Naive thymus-derived CD8-positive, alpha-beta T cell (primary cell): ENCODE measurements around the gene TPSB2. TPM values are rescaled to one million over a fixed set of nuclear protein-coding genes. Genes with fewer than 3 reads are reported as not detected.
"Not testable (repeated sequence)": the region's sequence is repeated elsewhere in the genome, so short reads cannot be mapped to it uniquely, and the experiment has no call there.

Experiments used
- ATAC-seq, 2 donors: fragments of 150-1000 bp; cut with Tn5 transposase in 1 of 2; sonication (Bioruptor Pico), chemical (Tn5 transposase) in 1 of 2; 1 replicate in 1 of 2; 2 replicates in 1 of 2; pipeline ENCODE4 v1.10.0; 2021; ENCODE audit warnings: mild to moderate bottlenecking in 2 of 2, moderate library complexity in 2 of 2
- POLR2A ChIA-PET: fragments of 350-600 bp; sonication (Branson Sonifier 250); formaldehyde crosslinking; loops from one replicate; lab custom pipeline; 2021; ENCODE audit warnings: antibody characterized with exemption; lab: Charles Lee
- DNase-seq, 10 donors: peaks; one replicate each; pipeline versions ENCODE4 v3.0.0 to v3.0.0-alpha.2; 2020 to 2022
- H3K27ac Mint-ChIP-seq, 10 donors: one replicate each; pipeline ENCODE4 v1.8.0; 2020 to 2022; ENCODE audit warnings: mild to moderate bottlenecking in 10 of 10, mixed read lengths in 10 of 10, moderate library complexity in 4 of 10, inconsistent platforms in 1 of 10
- H3K27me3 Mint-ChIP-seq, 5 donors: one replicate each; pipeline ENCODE4 v1.8.0; 2021 to 2022; ENCODE audit warnings: mixed read lengths in 5 of 5
- H3K36me3 Mint-ChIP-seq, 3 donors: one replicate each; pipeline ENCODE4 v1.8.0; 2020 to 2022; ENCODE audit warnings: mixed read lengths in 3 of 3, mild to moderate bottlenecking in 2 of 3, inconsistent platforms in 1 of 3
- H3K4me1 Mint-ChIP-seq, 4 donors: one replicate each; pipeline ENCODE4 v1.8.0; 2021 to 2022; ENCODE audit warnings: mixed read lengths in 4 of 4
- H3K4me3 Mint-ChIP-seq, 10 donors: one replicate each; pipeline ENCODE4 v1.8.0; 2020 to 2022; ENCODE audit warnings: mild to moderate bottlenecking in 10 of 10, mixed read lengths in 10 of 10, moderate library complexity in 6 of 10, inconsistent platforms in 1 of 10
- H3K9me3 Mint-ChIP-seq, 9 donors: one replicate each; pipeline ENCODE4 v1.8.0; 2020 to 2022; ENCODE audit warnings: mixed read lengths in 9 of 9, mild to moderate bottlenecking in 3 of 9, inconsistent platforms in 1 of 9, moderate library complexity in 1 of 9
- polyA plus RNA-seq, 3 donors: library from polyadenylated mRNA; unstranded; fragments of 300-500 nt; fragmentation: Illumina TruSeq; gene quantifications; one replicate each; pipeline ENCODE4 v1.2.3, GENCODE V29; 2021
- total RNA-seq, 8 experiments: library from RNA in 2 of 8; stranded (reverse) in 2 of 8; gene quantifications; one replicate each; pipeline ENCODE4 v1.2.3 and lab custom pipeline; 2021 to 2026

TPSB2 gene
- total and polyA plus RNA-seq, 5 experiments from 2014 or later: not detected

DNA sequence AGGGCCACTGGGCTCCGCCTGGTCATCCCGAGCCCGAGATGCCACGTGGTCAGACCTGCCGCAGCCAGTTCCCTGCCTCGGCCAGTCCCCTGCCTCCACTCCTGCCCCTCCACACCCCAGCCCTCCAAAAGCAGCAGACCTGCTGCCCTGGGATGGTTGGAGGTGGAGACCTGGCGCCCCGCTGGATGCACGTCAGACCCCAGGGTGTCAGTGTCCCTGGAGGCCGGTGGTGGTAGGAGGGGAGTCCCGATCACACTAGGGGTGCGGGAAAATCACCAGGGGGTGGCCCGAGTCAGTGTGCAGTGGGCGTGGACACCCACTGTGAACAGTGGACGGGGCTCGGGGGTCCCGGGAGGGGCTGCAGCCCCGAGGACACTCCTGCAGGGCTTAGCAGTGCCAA lies 31.8 kb downstream of the TPSB2 start:
- DNase-seq (no peak), ATAC-seq (no peak)
- Mint-ChIP-seq H3K36me3 (no peaks in the 10 kb centered on the region), H3K4me1 (peaks cover 0 to 16% (median 2%) of the 10 kb centered on the region in 4 donors), H3K9me3 (no peaks in the 10 kb centered on the region), H3K4me3 (no peak overlapping the region), H3K27ac (no peak overlapping the region), H3K27me3 (no peaks in the 10 kb centered on the region)
- POLR2A ChIA-PET: no interaction called here

GRCh38 chr16:1197237-1197866 lies 32.6 kb downstream of the TPSB2 start:
- ATAC-seq (no peak), DNase-seq (no peak)
- Mint-ChIP-seq H3K27me3 (peaks cover 0 to 1% (median 0%) of the 10 kb centered on the region in 5 donors), H3K4me3 (no peak overlapping the region), H3K36me3 (no peaks in the 10 kb centered on the region), H3K9me3 (no peaks in the 10 kb centered on the region), H3K4me1 (peaks cover 0 to 16% (median 2%) of the 10 kb centered on the region in 4 donors), H3K27ac (peak overlapping the region in 1 of 10 donors; percentile 47)
- POLR2A ChIA-PET: no interaction called here

DNA sequence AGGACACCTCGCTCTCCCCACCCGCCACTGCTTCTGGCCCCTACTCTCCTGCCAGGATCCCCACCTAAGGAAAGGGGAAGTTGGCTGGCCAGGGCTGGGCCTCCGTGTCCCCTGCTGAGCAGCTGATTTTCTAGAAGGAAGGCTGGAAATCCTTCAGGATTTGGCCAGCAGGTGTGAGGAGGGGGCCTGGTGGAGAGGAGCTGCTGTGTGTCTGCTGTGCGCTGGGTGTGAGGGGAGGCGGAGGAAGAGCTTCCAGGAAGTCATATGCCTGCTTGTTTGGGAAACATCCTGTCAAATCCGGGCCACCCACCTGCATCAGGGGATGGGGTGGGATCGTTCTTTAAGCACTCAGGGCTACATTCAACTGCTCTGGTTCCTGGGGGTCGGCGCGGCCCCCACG lies 33.5 kb downstream of the TPSB2 start:
- H3K27me3 Mint-ChIP-seq: peaks cover 0 to 1% (median 0%) of the 10 kb centered on the region in 5 donors
- POLR2A ChIA-PET: interaction anchor here (0.6 kb wide), 1 partner anchor 46 kb away, joined by 3 read pairs; no protein-coding TSS in a partner anchor
- peaks cover 0 to 16% (median 2%) of the 10 kb centered on the region in 4 donors for H3K4me1 Mint-ChIP-seq
- H3K36me3 Mint-ChIP-seq: no peaks in the 10 kb centered on the region
- H3K9me3 Mint-ChIP-seq: no peaks in the 10 kb centered on the region
- DNase-seq: no peak
- ATAC-seq: no peak
- no peak overlapping the region for H3K4me3 Mint-ChIP-seq
- H3K27ac Mint-ChIP-seq: peak overlapping the region in 1 of 10 donors; percentile 14

DNA sequence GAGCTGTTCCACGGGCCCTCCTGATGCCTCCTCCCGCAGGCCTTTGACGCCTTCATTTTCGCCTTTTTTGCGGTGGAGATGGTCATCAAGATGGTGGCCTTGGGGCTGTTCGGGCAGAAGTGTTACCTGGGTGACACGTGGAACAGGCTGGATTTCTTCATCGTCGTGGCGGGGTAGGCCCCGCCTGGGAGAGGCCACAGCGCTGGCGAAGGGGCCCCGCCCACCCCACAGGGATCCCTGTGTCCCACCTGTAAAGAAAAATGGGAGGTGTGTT lies 34.7 kb downstream of the TPSB2 start:
- H3K4me3 Mint-ChIP-seq: no peak overlapping the region
- peaks cover 0 to 1% (median 0%) of the 10 kb centered on the region in 5 donors for H3K27me3 Mint-ChIP-seq
- no peaks in the 10 kb centered on the region for H3K9me3 Mint-ChIP-seq
- H3K36me3 Mint-ChIP-seq: no peaks in the 10 kb centered on the region
- DNase-seq (no peak), ATAC-seq (no peak)
- POLR2A ChIA-PET: no interaction called here
- no peak overlapping the region for H3K27ac Mint-ChIP-seq
- H3K4me1 Mint-ChIP-seq: peaks cover 0 to 16% (median 2%) of the 10 kb centered on the region in 4 donors

DNA sequence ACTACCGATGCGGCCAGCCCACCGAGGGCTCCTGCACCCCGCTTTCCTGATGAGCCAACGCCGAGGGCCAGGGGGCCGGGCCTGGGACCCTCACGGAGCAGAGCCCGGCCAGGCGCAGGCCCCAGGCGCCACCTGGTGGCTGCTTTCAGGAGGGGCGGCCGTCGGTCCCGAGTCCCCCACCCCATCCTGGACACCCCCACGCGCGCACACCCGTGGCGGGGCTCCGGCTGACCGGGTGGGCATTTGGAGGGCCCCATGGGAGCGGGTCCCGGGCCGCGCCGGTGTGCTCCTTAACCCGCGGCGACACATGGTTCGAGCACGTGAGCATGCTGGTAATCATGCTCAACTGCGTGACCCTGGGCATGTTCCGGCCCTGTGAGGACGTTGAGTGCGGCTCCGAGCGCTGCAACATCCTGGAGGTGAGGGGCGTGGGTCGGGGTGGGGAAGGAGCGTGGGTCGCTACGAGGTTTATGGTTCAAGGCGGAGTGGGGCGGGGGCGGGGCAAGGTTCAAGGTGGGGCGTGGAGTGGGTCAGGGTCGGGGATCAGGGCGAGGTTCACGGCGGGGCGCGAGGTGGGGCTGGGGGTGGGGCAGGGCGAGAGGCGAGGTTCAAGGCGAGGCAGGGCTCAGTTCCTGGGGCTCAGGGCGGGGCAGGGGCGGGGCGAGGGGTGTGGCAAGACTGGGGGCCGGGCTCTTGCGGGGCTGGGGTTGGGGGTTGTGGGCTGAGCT lies 35.2 kb downstream of the TPSB2 start:
- H3K36me3 Mint-ChIP-seq: no peaks in the 10 kb centered on the region
- DNase-seq (peak in 6 of 10 donors; percentile 23 to 41 (median 30)), ATAC-seq (peak; percentile 25 to 50)
- H3K9me3 Mint-ChIP-seq: no peaks in the 10 kb centered on the region
- peaks cover 0 to 1% (median 0%) of the 10 kb centered on the region in 5 donors for H3K27me3 Mint-ChIP-seq
- POLR2A ChIA-PET: no interaction called here
- H3K4me1 Mint-ChIP-seq: peaks cover 0 to 14% (median 2%) of the 10 kb centered on the region in 4 donors
- H3K27ac Mint-ChIP-seq: no peak overlapping the region
- H3K4me3 Mint-ChIP-seq: no peak overlapping the region

- H3K4me3 Mint-ChIP-seq: no peak overlapping the region
- H3K36me3 Mint-ChIP-seq: no peaks in the 10 kb centered on the region
- ATAC-seq (no peak), DNase-seq (no peak)
- H3K27me3 Mint-ChIP-seq: peaks cover 0 to 1% (median 0%) of the 10 kb centered on the region in 5 donors
- peaks cover 0 to 12% (median 0%) of the 10 kb centered on the region in 4 donors for H3K4me1 Mint-ChIP-seq
- no peaks in the 10 kb centered on the region for H3K9me3 Mint-ChIP-seq
- H3K27ac Mint-ChIP-seq: no peak overlapping the region
- POLR2A ChIA-PET: no interaction called here
Measured at GRCh38 chr16:1193825-1194581, 36.0 kb downstream of the TPSB2 start.

- Mint-ChIP-seq H3K9me3 (no peaks in the 10 kb centered on the region), H3K36me3 (no peaks in the 10 kb centered on the region), H3K27me3 (peaks cover 0 to 4% (median 0%) of the 10 kb centered on the region in 5 donors), H3K4me3 (no peak overlapping the region), H3K27ac (no peak overlapping the region), H3K4me1 (peaks cover 0 to 12% (median 0%) of the 10 kb centered on the region in 4 donors)
- DNase-seq (no peak), ATAC-seq (no peak)
- POLR2A ChIA-PET: no interaction called here
Measured at GRCh38 chr16:1193143-1193824, 36.7 kb downstream of the TPSB2 start.

GRCh38 chr16:1192384-1193073 lies 37.5 kb downstream of the TPSB2 start:
- no peaks in the 10 kb centered on the region for H3K36me3 Mint-ChIP-seq
- H3K27ac Mint-ChIP-seq: no peak overlapping the region
- no peaks in the 10 kb centered on the region for H3K9me3 Mint-ChIP-seq
- H3K4me1 Mint-ChIP-seq: peaks cover 0 to 12% (median 0%) of the 10 kb centered on the region in 4 donors
- ATAC-seq (no peak), DNase-seq (no peak)
- no peak overlapping the region for H3K4me3 Mint-ChIP-seq
- peaks cover 0 to 8% (median 3%) of the 10 kb centered on the region in 5 donors for H3K27me3 Mint-ChIP-seq
- POLR2A ChIA-PET: no interaction called here

GRCh38 chr16:1190789-1191188 lies 39.2 kb downstream of the TPSB2 start:
- H3K9me3 Mint-ChIP-seq, POLR2A ChIA-PET, H3K4me1 Mint-ChIP-seq, DNase-seq, ATAC-seq, H3K4me3 Mint-ChIP-seq, H3K27ac Mint-ChIP-seq, H3K36me3 Mint-ChIP-seq, H3K27me3 Mint-ChIP-seq: not testable (repeated sequence)

DNA sequence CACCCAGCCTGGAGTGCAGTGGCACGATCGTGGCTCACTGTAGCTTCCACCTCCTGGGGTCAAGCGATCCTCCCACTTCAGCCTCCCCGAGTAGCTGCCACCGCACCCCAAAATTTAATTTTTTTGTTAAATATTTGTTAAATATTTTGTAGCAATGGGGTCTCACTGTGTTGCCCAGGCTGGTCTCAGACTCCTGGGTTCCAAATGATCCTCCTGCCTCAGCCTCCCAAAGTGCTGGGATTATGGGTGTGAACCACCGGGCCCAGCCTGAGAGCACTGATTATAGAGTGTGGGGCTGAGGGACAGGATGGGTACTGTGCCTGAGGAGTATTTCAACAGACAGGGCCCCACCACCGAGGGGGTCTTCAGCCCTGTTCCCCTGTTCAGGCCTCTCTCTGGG lies 40.5 kb downstream of the TPSB2 start:
- POLR2A ChIA-PET: no interaction called here
- H3K4me3 Mint-ChIP-seq: no peak overlapping the region

GRCh38 chr16:1188432-1189189 lies 41.4 kb downstream of the TPSB2 start:
- Mint-ChIP-seq H3K27me3 (peaks cover 0 to 8% (median 3%) of the 10 kb centered on the region in 5 donors), H3K4me3 (no peak overlapping the region), H3K36me3 (no peaks in the 10 kb centered on the region), H3K27ac (no peak overlapping the region), H3K9me3 (no peaks in the 10 kb centered on the region), H3K4me1 (no peaks in the 10 kb centered on the region)
- POLR2A ChIA-PET: no interaction called here
- peak; percentile 64 to 86 for ATAC-seq
- DNase-seq: peak in 9 of 10 donors; percentile 24 to 71 (median 53)

More for the DNA sequence above, 40.5 kb downstream of the TPSB2 start:
- no peaks in the 10 kb centered on the region for H3K9me3 Mint-ChIP-seq
- no peak overlapping the region for H3K27ac Mint-ChIP-seq
- peaks cover 0 to 8% (median 3%) of the 10 kb centered on the region in 5 donors for H3K27me3 Mint-ChIP-seq
- DNase-seq (no peak), ATAC-seq (no peak)
- no peaks in the 10 kb centered on the region for H3K36me3 Mint-ChIP-seq
- H3K4me1 Mint-ChIP-seq: no peaks in the 10 kb centered on the region
